Stimulated activated CD4-positive, alpha-beta T cell treated with anti-CD3 and anti-CD28 coated beads, Interleukin-15, amount 100 ng/mL, for 24 hours (primary cell): ENCODE measurements around the gene B3GAT3.
A peak's percentile ranks its signal among the peaks of the same experiment; 100 is the strongest.
"Not testable (repeated sequence)": the region's sequence is repeated elsewhere in the genome, so short reads cannot be mapped to it uniquely, and the experiment has no call there.

ENCODE experiments used
- DNase-seq: peaks from one replicate; pipeline ENCODE4 v3.0.0-alpha.2; 2020

The B3GAT3 gene

DNA sequence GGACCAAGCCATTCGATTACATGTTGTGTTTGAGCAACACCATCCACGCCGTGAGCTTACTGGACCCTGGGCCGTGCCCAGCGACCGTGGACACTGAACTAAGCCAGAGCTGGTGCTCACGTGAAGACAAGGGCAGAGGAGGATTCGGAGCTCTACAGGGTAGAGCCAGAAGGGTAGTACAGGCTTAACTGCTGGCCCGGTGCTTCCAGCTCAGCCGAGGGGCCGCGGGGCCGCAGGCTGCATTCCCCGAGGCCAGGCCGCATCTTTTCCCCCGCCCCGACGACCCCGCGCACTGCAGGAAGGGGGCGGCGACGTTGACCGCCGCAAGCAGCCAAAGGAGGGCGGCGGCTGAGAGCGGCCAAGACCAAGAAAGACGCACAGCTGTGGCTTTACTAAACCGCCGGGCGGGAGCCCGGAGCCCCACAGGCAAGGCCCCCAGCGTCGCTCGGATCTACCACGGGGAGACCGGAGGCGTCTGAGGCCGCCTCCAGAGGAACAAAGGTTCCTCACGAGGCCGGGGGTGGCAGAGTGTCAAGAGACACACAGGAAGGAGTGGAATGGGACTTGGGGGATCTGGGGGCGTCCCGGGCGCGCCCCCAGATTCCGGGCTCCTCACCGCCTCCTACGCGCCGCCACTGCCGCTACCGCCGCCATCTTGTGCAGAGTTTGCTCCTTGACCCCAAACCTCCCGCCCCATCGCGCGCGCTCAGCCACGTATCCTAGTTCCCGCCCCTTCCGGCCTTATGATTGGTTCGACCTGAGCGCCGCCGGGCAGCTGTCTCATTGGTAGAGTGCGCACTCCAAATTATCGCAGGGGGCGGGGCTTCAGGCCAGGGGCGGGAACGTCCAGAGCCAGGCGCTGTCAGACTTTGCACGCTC is 24.4 kb upstream of the B3GAT3 start, which contains the start of gene GANAB:
Gene GANAB, minus strand, starts transcription at position 668 of the 879 bp plus-strand sequence. Its CDS starts 14 bp downstream, at position 654.
- DNase-seq: peak; percentile 100

DNA sequence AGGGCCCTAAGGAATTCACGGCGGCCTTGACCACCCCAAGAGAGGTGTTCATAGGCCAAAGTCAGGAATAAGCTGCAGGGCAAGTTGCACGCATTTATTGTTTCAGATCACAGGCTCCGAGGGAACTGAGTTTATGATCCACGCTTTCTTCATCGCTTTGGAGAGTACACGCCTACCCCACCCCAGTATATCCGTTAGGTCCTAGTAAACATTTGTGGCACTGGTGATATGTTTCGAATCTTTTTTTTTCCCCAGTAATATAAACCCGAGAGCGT is 23.8 kb upstream of the B3GAT3 start:
- no peak for DNase-seq

DNA sequence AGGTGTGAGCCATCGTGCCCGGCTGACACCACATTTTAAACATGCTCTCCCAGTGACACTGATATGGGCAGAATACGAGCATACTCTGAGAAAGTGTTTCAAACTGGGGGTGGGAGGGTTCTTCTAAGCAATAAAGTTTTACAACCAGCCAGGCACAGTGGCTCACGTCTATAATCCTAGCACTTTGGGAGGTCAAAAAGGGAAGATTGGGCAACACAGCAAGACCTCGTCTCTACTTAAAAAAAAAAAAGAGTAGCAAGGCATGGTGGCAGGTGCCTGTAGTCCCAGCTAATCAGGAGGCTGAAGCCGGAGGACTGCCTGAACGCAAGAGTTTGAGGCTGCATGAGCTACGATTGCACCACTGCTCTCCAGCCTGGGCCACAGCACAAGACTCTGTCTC is 22.4 kb upstream of the B3GAT3 start:
- no peak for DNase-seq

DNA sequence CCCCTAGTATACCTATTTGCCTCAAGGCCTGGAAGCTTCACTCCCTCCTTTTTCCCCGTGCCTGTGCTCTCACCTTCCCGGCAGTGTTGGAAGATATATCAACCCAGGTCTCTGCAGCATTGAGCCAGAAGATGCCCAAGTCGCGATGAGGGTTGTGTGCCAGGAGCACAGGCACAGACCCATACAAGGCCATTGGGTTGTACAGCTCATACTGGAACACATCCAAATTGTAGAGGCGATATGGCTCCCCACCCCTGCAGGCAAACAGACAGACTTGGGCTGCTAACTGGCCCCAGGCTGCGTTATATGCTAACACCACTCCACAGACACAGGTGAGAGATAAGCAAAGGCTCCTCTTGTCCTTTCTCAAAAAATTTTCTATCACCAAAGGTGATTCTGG is 10.7 kb upstream of the B3GAT3 start:
- DNase-seq: no peak

DNA sequence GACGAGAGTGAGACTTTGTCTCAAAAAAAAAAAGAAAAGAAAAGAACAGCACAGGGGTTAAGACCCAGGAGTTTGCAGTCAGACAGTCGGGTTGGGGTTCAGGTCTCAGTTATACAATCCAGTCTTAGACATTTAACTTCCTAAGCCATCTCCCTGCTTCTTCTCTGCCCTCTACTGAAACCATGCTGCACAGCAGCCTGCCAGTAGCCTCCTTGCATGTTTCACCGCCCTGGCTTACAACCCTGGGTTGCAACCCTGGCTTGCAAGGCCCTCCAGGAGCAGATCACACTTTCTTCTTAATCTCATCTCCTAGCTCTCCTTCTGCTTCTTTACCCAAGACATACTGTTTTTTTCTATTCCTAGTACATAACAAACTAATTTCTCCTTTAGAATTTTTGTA is 5.9 kb upstream of the B3GAT3 start:
- DNase-seq: no peak

DNA sequence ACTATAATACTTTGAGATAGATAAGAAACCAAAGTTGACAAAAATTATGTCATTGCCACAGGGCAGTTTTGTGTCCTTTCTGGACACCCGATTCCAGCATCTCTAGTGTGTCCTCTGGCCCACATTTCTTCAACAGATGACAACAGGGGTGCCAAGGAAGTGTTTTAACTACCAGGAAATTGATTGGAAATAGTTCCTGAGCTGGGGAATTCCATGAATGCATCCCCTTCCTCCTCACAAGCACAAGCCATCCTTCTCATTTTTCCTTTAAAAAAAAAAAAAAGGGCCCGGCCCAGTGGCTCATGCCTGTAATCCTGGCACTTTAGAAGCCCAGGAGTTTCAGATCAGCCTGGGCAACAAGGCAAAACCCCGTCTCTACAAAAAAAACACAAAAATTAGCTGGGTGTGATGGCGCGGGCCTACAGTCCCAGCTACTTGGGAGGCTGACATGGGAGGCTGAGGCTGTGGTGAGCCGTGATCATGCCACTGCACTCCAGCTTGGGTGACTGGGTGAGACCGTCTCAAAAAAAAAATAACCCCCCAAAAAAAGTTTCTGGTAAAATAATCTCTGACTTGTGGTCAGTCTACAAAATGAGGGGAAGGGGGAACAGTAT is 797 bp upstream of the B3GAT3 start:
- DNase-seq: no peak

DNA sequence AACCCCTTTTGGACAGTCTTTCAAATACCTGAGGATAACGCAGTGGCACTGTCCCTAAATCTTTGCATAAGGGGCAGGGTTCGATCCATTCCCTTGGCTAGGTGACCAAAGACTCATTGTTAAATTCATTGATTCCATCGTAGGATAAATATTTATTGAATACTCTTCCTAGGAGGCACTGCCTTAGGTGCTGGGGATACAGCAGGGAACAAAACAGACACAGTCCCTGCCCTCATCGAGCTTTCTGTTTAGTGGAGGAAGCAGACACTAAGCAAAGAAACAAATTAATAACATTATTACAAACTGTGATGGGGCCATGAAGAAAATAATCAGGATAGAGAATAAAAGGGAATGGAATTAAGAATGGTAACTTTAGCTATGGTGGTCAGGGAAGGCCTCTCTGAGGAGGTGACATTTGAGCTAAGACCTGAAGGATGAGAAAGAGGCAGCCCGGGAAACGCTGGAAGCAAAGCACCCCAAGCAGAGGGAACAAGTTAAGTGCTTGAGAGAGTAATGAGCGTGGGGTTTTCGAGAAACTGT is 689 bp downstream of the B3GAT3 start:
- DNase-seq: no peak

DNA sequence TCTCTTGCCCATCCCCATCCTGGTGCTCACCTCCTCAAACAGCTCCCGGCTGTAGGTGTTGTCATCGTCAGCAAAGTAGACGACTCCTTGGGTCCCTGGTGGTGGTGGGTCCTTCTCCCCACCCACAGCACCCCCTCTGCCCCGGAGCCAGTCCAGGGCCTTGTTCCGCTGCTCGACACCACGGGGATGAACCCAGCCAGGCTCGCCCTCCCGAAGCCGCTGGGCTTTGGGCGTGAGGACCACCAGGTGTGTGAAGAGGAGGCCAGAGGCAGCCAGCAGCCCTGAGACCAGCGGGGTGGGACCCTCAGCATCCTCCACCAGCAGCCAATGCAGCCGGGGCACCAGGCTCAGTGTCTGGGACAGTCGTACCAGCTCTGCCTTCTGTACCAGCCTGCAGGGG is 4.8 kb downstream of the B3GAT3 start:
- DNase-seq: not testable (repeated sequence)

DNA sequence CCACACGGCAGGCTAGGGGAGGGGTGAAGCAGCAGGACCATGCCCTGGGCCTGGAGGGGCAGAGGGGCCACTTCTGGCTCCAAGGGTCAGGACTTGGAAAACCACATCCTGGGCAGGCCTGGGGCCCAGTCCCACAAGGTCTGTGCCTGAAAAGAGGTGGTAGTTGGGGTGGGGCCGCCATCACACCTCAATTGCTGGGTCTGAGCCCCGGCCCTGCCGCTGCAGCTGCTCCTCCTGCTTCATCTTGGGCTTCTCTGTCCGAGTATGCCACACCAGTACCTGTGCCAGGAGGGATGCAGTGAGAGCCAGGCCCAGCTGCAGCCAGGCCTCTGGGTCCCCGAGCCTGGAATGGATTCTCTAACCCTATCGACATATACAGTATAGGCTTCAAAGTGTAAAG is 6.3 kb downstream of the B3GAT3 start:
- DNase-seq: no peak

DNA sequence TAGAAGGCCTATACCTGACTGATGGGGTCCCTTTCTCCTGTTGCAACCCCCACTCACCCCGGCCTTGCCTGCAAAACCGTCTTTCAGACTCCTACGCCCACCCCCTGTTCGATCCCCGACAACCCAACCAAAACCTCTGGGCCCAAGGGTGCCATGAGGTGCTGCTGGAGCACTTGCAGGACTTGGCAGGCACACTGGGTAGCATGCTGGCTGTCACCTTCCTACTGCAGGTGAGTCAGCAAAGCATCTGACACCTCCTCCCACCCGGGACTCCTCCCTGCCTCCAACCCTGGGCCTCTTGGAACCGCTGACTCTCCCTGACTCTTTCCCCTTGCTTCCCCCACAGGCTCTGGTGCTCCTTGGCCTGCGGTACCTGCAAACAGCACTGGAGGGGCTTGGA is 7.5 kb downstream of the B3GAT3 start:
- DNase-seq: peak; percentile 75

DNA sequence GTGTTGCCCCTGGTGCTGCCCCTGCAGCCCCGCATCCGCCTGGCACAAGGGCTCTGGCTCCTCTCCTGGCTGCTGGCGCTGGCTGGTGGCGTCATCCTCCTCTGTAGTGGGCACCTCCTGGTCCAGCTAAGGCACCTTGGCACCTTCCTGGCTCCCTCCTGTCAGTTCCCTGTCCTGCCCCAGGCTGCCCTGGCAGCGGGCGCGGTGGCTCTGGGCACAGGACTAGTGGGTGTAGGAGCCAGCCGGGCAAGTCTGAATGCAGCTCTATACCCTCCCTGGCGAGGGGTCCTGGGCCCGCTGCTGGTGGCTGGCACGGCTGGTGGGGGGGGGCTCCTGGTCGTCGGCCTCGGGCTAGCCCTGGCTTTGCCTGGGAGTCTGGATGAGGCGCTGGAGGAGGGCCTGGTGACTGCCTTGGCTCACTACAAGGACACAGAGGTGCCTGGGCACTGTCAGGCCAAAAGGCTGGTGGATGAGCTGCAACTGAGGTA is 8.5 kb downstream of the B3GAT3 start:
- DNase-seq: no peak

DNA sequence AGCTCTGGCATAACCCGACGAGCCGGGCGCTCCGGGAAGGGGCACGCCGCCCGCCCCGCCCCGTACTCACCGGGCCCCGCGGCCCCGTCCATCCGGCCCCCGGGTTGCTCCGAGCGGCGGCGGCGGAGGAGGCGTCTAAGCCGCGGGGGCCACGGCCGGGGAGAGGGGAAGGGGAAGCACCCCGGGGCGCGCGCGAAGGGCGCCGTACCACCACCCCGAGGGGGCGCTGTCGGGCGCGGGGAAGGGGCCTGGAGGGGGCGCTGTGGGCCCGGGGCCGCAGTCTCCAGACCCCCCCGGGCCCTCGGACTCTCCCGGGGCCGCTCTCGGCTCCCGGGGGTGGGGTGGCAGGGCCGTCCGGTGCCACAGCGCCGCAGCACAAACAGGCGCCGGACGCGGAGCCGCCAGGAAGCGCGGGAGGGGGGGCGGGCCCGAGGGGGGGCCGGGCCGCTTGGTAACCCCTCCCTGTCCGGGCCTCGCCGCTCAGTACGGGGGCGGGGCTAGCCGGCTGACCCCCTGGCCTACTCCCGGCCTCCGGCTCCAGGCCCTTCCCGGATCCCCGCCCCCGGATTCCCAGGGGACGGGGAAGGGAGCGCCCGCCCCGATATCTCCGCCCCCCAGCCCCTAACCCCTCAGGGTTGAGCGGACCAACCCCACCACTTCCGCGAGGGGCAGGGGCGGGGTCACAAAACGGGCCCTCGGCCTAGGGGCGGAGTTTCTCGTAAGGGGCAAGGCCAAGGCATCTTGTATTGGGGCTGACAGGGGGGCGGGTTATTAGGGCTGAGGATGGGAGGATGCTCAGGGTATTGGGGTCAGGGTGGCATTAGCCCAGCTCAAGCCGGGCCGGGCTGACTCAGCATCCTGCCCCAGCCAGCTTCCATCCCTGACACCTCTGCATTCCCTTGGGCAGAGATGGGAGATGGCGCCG is 9.2 kb downstream of the B3GAT3 start, which contains the start of the genes EML3 and ROM1:
Gene EML3, minus strand, starts transcription at position 410 of the 925 bp plus-strand sequence. Its CDS starts 318 bp downstream, at position 92.
Gene ROM1, plus strand, starts transcription at position 892 of the 925 bp plus-strand sequence. Its CDS starts 25 bp downstream, at position 917.
- peak; percentile 94 for DNase-seq

DNA sequence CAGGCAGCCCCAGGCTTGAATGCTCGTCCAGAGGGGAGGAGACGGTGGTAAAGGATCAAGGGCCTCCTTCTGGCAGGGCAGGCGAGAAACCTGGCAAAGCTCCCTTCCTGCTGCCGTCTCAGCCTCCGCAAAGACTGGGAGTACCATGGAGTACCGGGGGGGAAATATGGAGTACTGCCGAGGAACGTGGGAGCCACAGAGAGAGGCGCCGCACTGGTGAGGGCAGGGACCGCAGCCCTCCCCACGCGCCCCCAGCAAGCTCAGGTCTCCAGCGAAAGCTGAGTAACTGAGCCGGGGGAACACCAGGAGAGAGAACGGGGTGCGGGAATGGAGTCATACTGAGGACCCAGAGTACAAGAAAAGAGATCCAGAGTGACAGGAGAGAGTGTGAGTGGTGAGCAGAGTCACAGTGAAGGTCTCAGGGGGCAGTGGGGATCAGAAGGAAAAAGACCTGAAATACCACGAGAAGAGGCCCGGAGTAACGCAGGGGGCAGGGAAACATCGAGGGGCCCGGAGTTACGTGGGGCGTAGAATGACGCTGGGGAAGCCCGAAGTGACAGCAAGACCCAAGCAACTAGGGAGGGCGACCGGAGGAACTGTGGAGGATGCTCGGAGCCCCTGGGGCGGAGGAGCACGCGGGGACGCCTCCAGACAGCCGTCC is 10.0 kb downstream of the B3GAT3 start:
- peak; percentile 66 for DNase-seq

DNA sequence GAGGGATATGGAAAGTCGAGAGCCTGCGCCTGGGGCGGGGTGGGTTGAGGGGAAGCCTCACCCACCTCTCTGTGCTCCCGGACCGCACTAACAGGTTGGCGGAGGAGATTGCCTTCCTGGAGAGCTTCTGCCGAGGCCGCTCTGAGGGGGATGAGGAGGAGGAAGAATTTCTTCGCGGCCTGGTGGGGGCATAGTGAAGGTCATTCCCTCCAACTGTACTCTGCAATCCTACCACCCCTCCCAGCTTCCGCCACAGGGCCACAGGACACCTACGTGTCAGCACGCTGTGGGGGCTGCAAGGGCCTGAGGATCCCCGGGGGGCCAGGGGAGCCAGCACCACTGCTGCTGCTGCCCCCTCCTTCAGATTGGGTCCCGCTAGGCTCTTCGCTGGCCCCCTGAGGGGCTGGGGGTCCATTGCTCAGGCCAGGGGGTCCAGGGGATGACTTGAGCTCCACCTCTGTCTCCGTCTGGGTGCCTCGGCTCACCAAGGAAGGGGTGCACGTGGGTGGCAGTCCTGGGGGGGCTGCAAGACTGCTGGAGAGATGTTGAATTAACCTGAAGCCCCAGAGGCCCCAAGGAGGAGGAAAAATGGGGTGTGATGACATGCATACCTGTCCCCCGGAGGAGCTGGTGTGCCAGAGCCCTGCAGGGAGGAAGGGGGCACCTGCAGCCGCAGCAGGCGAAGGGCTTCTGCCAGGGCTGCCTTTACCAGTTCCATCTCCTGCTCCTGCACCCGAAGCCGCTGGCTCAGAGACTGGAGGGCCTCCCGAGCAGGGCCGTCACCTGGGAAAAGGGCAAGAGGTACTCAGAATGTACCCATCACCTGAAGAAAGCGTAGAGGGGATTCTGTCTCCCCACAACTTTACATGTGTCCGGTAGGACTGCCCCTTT is 10.7 kb downstream of the B3GAT3 start:
- DNase-seq: no peak

DNA sequence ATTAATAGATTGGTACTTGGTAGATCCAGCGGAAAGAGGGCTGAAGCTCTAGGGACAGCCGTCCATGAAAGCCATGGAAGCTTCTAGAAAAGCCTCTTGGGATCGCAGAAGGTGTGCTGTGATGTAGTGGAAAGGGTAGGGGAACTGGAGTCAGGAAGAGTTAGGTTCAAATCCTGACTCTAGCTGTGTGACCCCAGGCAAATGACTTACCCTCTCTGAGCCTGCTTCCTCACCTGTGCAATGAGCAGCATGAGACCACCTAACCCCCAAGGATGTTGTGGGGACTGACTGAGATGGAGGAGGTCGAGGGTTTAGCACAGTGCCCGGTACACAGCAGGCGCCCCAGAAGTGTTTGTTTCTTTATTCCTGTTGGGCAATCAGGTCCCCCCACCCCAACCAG is 11.4 kb downstream of the B3GAT3 start:
- DNase-seq: no peak

DNA sequence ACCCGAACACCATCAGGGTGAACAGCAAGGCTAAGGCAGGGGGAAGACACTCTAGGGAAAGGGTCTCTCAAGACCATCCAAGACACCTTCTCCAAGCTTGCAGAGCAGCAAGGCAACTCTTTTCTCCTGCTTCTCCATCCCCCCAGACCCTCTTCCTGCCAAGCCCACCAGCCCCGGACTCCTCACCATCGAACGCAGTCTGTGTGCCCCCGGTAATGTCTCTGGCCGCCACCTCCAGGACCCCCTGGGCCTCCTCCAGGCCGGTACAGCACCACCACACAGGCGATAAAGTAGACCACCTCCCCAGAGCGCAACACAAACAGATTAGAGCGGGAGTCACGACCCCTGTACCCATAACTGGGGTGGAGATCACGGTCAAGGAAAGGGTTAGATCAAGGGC is 13.0 kb downstream of the B3GAT3 start:
- no peak for DNase-seq

DNA sequence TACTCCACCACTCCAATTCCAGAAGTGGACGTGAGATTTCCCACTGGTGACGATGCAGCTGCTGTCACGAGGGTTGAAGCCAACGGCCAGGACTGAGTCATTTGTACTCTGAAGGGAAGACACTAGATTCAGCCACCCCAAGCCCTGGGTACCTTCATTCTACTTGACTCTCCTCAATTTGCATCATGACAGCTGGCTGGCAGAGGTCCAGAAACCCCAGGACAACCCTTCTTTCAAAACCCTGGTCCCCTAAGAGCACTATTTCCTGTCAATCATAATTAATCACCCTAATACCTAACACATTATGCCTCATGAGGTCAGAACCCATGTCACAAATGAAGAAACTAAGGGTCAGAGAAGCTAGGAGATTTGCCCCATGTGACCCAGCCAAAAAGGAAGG is 14.1 kb downstream of the B3GAT3 start:
- no peak for DNase-seq

DNA sequence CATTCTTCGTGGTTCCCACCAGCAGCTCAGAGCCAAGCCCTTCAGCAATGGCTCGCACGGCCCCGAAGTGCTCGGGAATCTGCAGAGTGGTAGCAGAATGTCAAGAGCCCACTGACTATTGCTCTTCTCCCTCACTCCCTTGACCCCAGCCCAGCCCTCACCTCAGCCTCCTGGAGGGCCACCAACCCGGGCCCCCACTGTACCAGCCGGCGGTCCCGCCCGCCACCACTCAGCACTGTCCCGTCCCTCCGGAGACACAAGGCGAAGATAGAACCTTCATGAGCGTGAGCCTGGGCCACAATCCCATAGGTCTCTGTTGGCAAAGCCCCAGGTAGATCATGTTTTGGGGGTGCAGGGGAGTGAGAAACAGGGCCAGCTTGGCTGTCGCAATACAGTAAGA is 15.9 kb downstream of the B3GAT3 start:
- DNase-seq: no peak

DNA sequence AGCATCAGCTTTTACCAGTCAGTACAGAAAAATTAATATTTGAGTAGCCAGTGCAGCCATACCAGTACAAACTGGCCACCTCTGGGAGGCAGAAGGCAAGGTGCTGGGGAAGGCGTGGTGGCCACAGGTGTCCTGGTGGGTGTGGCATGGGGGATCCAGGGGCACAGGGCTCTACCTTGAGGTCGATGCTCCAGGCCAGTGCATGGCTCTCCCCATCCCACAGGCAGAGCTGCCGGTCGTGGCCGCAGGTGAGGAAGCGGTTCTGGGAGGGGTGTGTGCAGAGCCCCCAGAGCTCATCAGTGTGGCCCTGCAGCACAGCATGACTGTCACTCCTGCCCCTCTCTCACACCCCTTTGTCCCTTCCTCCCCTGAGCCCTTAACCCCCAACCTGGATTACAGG is 16.3 kb downstream of the B3GAT3 start:
- no peak for DNase-seq

DNA sequence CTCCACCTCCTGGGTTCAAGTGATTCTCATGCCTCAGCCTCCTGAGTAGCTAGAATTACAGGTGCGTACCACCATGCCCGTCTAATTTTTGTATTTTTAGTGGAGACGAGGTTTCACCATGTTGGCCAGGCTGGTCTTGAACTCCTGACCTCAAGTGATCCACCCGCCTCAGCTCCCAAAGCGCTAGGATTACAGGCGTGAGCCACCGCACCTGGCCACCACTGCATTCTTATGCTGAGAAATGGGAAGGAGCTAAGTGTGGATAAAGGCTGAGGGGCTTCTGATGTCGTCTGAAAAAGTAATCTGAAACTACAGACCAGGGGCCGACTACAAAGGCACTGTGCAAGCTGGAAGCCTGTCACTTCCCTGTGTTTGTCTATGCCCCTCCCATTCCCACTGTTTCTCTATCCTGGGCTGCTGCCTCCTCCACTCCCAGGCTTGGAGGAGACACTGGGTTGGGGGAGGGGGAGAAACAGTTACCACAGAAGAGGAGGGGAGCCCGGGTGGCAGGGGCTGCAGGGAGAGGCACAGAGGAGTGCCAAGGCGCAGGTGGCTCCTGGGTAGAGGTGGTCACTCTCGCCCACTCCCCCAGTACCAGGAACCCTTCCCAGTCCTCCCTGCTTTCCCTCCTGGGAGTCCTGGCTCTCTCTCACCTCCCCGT is 17.2 kb downstream of the B3GAT3 start:
- DNase-seq: no peak
